Ramos (cell line): ENCODE measurements around the gene THSD7B.

ENCODE experiments used
- in situ Hi-C: fragments of 300-500 bp; cut with MboI; formaldehyde crosslinking; loops from one replicate; pipeline ENCODE4 v1.14.3; 2022; ENCODE audit warnings: low sequenced_read_pairs; ENCODE audit not compliant: unreplicated experiment

THSD7B gene

DNA sequence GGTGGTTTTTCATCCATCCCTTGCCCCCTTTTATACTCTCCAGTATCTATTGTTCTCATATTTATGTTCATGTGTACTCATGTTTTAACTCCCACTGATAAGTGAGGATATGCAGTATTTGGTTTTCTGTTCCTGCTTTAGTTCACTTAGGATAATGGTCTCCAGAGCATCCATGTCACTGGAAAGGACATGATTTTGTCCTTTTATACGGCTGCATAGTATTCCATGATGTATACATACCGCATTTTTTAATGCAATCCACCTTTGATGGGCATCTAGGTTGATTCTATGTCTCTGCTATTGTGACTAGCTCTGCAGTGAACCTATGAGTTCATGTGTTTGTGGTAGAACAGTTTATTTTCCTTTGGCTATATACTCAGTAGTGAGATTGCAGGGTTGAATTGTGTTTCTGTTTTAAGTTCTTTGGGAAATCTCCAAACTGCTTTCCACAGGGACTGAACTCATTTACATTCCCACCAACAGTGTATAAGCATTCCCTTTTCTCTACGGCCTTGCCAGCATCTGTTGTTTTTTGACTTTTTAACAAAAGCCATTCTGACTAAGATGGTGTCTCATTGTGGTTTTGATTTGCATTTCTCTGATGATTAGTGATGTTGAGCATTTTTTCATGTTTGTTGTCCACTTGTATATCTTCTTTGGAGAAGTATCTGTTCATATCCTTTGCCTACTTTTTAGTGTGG, 420.2 kb downstream of the THSD7B start:
- in situ Hi-C loops, result no loop called here

- in situ Hi-C loops, result no loop called here
Measured at GRCh38 chr2:137187216-137187615, 421.9 kb downstream of the THSD7B start.

DNA sequence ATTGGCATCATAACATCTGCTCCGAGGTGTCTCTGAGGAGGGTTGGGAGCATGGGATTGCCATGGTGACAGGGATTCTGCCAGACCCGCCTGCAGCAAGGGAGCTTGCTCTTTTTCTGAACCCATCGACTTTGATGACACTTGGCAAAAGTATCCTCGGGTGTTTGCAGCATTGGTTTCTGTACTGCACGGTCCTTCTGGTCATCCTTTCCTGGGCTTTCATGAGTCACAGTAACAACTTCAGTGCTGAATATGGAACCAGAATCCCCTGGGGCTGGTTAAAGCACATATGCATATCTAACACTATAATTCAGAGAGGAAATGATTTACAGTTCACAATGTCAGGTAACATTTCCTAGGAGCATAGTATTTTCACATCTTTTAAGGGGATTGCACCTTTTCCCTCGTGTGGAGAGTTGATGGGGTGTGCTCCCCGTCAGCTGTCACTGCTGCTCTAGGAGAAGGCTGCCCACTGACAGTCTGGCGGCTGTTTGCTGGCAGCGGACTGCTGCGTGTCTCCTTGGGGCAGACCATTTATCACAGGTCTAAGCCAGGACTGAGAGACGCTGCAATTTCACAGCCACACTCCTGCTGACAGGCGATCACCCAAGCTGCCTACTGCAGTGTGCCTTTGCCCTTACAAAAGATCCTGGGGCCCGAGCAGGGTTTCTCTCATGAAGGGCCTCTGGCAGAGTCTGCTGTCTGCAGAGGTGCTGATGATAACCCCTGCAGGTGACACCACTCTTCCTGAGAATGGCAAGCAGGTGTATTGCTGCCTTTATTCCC, 425.3 kb downstream of the THSD7B start:
- in situ Hi-C loops, result no loop called here

DNA sequence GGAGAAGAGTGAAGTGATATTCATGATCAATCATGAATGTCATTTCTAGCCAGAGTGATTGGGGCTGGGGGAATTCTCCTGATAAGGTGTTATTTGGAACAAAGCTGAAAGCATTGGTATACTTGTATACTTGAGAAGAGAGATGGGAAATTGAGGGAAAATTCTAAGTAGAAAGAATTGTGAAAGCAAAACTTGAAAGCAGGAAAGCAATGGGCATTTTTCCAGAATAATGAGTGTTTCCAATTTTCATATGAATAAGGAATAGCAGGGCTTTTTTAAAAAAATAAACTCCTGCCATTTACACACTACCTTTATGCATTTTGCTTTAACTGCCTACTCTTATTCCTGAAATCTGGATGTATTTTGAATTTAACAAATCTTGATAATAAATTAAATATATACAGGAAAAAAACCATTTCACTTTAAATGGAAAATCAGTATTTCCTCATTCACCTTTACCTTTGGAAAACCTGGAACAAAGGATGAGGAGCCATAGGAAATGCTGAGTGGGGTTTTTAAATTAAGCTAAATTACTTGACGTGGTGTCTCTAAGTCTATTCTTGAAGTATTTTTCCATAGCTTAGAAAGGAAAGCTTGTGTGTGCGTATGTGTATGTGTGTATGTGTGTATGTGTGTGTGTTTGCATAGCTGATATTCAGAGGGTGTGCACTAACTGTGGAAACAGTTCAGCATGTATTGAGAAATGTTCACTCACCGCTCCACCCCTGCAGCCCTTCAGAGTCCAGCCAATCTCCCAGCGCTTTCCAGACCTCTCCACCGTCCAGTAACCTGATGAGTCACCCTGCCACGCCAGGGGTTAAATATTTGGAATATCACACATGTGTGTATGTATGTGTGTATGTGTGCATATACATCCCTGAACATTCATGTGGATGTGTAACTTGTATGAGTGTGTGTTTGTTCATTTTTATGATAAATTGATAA, 427.3 kb downstream of the THSD7B start:
- in situ Hi-C loops, result no loop called here

GRCh38 chr2:137193401-137193800, 428.1 kb downstream of the THSD7B start:
- in situ Hi-C loops, result no loop called here

DNA sequence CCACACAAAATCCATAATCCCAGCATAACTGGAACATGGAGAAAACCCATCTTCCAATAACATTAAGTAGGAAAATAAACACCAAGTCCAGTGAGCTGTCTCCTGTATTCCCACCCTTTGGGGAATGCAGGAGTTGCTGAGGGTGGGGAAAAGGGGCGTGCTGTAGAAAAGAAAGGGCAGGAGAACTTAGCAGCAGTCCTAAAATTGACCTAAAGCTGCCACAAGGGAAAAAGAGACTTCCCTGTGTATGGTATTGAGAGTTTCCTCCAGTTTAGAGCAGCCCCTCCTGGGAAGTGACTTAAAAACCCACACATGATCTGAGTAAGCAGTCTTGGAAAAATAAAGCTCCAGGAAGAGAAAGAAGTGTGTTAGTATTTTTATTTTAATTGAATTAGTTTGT, 428.8 kb downstream of the THSD7B start:
- in situ Hi-C loops, result no loop called here

- in situ Hi-C loops, result no loop called here
Measured at GRCh38 chr2:137199751-137200150, 434.4 kb downstream of the THSD7B start.

- in situ Hi-C loops, result no loop called here
Measured at GRCh38 chr2:137202318-137202717, 437.0 kb downstream of the THSD7B start.

GRCh38 chr2:137205324-137205723, 440.0 kb downstream of the THSD7B start:
- in situ Hi-C loops, result no loop called here

GRCh38 chr2:137206069-137206468, 440.7 kb downstream of the THSD7B start:
- in situ Hi-C loops, result no loop called here

DNA sequence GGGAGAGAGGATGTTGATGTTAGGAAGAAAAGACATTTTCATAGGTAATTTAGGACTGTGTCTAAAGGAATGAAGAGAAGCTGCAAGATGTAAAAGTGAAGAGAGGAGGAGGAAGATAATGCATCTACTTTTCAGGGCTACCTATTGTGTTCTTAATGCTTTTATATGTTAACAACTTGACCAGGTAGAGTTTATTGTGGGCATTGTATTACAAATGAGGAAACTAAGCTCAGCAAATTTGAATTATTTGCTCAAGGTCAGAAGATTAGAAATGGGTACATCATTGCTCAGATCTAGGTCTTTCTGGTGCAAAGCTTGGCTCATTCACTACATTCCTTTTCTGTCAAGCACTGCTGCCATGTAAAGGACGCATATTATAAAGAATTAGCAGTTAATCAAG, 441.7 kb downstream of the THSD7B start:
- in situ Hi-C loops, result no loop called here

GRCh38 chr2:137208431-137208891, 443.1 kb downstream of the THSD7B start:
- in situ Hi-C loops, result no loop called here

DNA sequence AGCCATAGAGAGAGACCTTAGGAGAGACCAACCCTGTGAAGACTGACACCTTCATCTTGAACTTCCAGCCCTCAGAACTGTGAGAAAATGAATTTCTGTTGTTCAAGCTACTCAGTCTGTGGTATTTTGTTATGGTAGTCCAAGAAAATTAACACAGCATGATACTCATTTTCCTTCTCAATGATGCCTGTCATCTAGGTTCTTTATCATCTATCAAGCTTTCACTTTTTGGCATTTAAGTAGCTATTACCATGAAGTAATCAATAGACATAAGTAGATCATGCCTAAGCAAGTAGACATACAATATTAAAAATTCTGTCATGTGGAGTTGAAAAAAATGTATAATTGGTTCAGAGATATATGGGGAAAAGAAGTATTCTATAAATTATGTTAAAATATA, 444.7 kb downstream of the THSD7B start:
- in situ Hi-C loops, result no loop called here

- in situ Hi-C loops, result no loop called here
Measured at GRCh38 chr2:137211761-137212160, 446.4 kb downstream of the THSD7B start.

- in situ Hi-C loops, result no loop called here
Measured at GRCh38 chr2:137220438-137220993, 455.2 kb downstream of the THSD7B start.

DNA sequence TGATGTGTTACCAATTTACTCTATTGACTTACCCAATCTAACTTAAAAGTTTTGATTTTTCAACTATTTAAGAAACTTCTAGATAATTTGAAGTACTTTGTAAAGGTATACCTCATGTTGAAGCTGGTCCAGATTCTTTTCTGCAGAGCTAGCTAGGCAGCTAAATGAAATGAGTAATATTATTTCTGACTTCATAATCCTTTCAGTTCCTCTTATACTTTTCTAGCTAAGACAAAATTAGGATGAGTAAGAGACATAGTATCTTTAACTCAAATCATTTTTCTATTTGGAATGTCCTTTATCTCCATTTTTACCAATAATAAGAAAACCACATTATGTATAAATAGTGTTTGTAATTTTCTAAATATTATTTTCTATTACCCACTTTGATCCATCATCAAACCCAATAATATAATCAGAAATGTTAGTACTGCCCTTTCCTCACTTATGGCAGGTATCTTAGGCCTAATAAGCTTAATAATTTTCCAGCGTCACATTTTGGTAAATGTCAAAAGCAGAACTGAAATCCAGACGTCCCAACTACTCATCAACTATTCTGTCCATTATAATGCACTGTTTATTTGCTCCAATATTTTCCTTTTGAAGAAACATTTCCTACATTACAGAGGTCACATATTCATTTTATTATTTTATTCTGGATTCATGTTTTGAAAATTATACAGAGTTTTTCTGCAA, 456.6 kb downstream of the THSD7B start:
- in situ Hi-C loops, result no loop called here

DNA sequence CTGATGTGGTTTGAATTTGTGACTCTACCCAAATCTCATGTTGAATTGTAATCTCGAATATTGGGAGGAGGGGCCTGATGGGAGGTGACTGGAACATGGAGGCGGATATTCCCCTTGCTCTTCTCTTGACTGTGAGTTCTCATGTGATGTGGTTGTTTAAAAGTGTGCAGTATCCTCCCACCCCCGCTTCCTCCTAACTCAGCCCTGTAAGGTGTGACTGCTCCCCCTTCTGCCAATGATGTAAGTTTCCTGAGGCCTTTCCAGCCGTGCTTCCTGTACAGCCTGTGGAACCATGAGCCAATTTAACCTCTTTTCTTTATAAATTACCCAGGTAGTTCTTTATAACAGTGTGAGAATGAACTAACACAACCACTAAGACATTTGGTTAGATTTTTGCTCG, 458.4 kb downstream of the THSD7B start:
- in situ Hi-C loops, result no loop called here

DNA sequence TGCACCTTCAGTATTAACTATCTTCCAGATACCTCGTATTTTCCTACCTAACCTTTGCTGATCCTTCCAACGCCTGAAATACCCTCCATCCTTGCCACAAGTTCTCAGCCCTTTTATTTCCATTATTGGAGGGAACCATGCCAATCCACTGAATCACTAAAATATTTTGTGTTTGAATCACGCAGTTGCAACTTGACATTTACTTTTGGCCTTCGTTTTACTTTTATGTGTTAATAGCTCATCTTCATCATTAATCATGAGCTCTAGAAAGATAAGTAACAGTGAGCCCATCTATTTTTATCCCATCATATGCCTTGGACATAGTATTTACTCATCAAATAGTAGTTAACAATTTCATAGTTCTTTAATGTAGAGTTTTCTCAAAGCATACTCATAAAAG, 463.2 kb downstream of the THSD7B start:
- in situ Hi-C loops, result no loop called here

- in situ Hi-C loops, result no loop called here
Measured at GRCh38 chr2:137229834-137230233, 464.5 kb downstream of the THSD7B start.

GRCh38 chr2:137231628-137232027, 466.3 kb downstream of the THSD7B start:
- in situ Hi-C loops, result no loop called here
